Middle frontal gyrus (tissue), 1 donor: ENCODE measurements around the gene AHDC1.
"Not testable (repeated sequence)": the region's sequence is repeated elsewhere in the genome, so short reads cannot be mapped to it uniquely, and the experiment has no call there.

Experiments used
- DNase-seq: peaks from one replicate; pipeline ENCODE4 v3.0.0-alpha.2; 2015; ENCODE audit warnings: low spot score; ENCODE audit errors: extremely low spot score

Gene AHDC1, protein sequence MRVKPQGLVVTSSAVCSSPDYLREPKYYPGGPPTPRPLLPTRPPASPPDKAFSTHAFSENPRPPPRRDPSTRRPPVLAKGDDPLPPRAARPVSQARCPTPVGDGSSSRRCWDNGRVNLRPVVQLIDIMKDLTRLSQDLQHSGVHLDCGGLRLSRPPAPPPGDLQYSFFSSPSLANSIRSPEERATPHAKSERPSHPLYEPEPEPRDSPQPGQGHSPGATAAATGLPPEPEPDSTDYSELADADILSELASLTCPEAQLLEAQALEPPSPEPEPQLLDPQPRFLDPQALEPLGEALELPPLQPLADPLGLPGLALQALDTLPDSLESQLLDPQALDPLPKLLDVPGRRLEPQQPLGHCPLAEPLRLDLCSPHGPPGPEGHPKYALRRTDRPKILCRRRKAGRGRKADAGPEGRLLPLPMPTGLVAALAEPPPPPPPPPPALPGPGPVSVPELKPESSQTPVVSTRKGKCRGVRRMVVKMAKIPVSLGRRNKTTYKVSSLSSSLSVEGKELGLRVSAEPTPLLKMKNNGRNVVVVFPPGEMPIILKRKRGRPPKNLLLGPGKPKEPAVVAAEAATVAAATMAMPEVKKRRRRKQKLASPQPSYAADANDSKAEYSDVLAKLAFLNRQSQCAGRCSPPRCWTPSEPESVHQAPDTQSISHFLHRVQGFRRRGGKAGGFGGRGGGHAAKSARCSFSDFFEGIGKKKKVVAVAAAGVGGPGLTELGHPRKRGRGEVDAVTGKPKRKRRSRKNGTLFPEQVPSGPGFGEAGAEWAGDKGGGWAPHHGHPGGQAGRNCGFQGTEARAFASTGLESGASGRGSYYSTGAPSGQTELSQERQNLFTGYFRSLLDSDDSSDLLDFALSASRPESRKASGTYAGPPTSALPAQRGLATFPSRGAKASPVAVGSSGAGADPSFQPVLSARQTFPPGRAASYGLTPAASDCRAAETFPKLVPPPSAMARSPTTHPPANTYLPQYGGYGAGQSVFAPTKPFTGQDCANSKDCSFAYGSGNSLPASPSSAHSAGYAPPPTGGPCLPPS (N-terminal part only)

DNA sequence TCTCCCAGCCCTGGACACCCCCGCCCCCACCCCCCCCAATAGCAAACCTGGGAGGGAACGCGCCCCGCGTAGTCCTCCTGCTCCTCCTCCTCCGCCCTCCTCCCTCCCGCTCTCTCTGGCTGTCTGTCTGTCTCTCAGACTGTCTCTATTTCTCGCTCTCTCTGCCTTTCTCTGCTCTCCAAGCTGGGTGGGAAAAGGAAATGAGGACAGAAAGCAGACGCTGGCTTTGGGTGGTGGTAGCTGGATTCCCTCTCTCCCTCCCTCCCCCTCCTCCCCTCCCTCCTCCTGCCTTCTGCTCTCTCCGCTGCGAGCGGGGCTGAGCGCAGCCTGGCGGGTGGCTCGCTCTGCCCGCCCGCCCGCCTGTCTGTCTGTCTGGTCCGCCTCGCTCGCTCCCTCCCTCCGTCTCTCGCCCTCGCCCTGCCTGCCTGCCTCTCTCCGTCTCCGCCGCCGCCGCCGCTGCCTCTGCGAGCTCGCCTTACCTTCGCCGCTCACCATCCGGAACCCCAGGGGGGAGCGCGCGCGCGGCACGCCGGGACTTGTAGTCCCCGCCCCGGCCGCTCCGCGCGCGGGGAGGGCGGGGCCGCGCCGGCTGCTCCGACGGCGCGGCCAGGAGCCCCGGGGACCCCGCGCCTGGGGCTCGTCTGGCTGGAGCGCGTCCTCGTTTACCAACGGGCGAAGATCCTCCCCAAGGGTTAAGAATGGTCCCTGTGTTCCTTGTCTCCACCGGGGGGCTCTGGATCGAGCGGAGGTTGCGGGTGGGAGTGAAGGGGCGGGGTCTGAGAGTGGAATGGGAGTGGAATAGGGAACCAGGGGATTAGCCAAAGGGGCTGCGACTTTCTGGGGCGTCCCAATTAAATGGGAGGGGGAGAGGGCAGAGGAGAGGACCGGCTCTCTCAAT, at the start of gene AHDC1:
Gene AHDC1, minus strand, starts transcription at position 464 of the 898 bp plus-strand sequence. CDS start 52,029 bp downstream, outside the sequence.
- DNase-seq = peak; percentile 65

DNA sequence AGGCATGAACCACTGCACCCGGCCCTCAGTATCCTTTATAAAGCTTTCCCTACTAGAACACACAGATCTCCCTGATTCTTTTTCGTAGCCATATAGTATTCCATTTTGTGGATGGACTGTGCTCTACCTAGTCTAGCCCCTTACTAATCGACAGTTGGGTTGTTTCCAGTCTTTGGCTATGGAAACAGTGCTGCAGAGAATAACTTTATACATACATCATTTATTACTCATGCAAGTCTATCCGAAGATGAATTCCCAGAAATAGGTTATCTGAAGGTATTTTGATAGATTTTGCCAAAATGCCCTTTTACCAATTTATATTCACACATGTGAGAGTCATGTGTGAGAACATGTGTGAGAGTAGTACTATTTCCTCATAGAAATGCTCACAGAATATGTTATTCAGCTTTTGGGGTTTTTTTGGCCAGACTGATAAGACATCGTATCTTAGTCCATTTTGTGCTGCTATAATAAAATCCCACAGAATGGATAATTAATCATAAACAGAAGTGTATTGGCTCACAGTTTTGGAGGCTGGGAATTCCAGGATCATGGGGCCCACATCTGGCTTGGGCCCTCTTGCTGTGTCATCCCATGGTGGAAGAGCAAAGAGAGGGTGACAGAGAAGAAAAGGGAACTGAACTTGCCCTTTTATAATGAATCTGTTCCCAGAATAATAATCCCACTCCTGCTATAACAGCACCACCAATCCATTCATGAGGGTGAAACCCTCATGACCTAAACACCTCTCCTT, 48.3 kb upstream of the AHDC1 start:
- no peak for DNase-seq

DNA sequence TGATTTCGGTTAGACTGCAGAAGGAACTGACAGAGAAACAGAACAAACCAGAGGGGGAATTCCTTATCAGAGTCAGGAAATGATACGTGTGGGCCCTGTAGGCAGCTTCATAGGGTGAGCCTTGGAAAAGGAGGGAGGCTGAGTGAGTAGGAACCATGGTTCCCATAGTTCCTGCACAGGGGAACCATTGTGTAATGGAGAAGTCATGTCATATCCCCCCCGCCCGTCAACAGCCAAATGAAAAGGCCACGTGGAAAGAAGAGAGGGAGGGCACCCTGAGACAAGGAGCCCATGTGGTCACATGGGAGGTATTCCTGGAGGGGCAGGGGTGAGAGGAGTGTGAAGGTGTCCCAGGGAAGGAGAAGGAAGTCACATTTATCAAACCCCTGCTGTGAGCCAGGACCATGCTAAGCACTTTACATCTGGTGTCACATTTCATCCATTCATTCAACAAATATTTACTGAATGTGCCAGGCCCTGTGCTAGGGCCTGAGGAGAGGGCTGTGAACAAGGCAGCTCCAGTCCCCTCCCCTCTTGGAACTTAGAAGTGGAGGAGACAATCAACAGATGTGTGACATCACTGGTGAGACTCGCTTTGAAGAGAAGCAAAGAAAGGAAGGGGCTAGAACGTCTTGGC, 46.7 kb upstream of the AHDC1 start:
- no peak for DNase-seq

DNA sequence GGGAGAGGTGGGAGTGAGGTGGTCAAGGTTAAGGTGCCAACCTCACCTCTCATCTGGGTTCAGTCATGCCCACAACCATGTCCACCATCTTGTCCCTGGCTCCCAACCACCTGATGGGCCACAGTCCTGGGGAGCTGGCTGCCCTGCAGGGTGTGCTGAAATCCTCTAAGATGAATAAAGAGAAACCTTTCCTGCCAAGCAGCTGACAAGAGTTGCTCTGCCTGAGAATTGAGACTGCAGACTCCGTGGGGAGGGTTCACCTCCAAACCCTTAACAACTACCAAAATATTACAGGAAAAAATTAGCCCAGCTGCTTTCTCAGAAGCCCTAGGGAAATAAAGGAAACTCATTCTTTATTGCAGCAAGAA, 46.2 kb upstream of the AHDC1 start:
- DNase-seq = no peak

DNA sequence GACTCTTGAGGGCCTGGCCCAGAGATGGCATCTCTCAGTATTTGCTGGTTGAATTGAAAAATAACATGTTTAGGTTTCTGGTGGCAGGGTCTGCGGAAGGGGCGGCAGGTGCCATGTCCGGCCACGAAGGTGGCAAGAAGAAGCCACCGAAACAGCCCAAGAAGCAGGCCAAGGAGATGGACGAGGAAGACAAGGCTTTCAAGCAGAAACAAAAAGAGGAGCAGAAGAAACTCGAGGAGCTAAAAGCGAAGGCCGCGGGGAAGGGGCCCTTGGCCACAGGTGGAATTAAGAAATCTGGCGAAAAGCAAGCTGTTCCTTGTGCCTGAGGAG, 45.3 kb upstream of the AHDC1 start:
- DNase-seq = no peak

DNA sequence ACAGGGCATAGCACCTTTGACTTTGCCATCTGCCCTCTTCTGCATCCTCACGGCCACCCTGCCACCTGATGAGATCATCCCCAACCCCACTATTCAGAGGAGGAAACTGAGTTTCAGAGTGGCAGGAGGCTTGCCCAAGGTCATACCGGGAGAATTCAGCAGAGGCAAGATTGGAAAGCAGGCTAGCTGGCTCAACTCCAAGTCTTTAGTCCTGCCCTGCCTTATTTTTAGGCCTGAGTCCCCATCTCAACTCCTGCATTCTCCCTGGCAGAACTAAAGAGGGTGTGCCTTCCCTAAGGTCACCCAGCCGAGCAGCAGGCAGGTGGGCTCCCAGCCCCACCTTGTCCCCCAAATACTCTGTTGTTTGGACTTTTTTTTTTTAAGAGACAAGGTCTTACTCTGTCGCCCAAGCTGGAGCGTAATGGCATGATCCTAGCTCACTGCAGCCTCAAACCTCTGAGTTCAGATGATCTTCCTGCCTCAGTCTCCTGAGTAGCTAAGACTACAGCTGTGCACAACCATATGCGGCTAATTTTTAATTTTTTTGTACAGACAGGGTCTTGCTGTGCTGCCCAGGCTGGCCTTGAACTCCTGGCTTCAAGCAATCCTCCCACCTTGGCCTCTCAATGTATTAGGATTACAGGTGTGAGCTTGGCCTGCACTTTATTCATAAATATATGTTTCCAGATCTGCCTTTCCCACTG, 44.8 kb upstream of the AHDC1 start:
- DNase-seq = no peak

DNA sequence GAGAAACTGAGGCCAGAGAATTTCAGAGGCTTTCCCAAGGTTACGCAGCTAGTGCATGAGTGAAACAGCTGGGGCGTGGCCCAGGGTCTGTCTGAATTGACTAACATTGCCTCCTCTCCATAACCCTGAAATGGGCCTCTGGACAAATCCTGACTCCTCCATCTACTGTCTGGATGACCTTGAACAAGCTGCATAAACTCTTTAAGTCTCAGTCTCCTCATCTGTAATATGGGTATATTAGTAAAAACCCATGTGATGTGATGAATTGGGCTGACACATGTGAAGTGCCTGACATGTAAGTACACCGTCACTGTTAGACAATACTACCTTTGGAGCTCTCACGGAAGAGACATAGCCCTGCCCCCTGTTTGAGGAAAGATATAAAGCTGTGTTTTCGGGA, 43.4 kb upstream of the AHDC1 start:
- no peak for DNase-seq

DNA sequence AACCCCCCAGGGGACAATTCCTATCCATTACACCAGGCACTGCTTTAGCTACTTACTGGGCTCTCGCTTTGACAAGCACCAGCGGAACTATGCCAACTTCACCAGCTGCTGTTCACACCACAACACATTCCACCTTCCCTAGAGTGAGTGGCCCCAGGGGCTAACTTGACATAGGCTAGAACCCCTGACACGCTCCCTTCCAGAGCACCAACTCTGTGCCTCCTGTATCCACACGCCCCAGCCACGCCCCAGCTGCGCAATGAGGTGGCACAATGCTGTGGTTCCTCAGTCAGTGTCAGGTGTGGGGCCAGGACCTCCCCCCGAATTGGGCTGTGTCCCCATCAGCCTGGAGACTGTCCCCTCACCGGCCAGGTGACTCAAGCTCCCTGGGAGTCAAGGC, 42.7 kb upstream of the AHDC1 start:
- DNase-seq = no peak

DNA sequence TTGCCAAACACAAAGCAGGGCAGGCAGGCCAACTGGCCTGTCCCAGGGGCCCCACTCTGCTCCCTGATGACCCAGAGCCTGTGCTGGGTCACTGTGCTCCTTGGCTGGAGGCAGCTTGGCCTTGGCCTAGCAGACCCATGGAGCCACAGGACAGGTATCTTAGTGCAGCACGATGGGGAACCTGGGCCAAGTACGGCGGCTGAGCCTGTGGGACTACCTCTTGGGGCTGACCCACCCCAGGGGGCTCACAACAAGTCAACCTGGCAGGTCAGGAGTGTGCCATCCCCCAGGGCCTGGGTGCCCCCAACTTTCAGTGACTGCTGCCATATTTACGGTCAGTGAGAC, 41.1 kb upstream of the AHDC1 start:
- no peak for DNase-seq

DNA sequence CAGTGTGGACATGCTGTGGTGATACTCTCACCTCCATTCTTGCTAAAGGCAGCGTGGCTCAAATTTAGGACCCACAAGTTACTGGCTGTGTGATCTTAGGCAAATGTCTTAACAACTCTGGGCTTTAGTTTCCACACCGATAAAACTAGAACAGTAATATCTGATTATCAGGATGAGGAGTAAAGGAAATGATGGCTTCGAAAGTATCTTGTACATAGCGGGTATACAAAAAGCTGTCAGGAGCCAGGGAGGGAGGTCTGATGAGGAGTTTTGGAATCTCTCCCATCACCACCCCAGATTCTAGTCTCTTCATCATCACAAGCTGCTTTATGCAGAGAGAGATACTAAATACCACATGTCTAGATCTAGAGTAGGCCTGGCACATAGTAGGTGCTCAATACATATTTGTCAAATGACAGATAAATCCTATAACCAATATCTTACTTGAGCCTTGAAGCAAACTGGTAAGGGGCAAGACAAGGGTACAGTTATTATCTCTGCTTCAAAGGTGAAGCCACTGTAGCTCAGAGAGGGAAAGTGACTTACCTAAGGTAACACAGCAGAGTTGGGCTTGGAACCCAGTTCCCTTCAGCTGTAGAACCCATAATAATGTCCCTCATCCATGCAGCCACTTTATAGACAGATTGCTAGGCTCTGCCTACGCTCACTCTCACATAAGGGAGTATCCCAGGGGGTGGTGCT, 40.6 kb upstream of the AHDC1 start:
- no peak for DNase-seq

DNA sequence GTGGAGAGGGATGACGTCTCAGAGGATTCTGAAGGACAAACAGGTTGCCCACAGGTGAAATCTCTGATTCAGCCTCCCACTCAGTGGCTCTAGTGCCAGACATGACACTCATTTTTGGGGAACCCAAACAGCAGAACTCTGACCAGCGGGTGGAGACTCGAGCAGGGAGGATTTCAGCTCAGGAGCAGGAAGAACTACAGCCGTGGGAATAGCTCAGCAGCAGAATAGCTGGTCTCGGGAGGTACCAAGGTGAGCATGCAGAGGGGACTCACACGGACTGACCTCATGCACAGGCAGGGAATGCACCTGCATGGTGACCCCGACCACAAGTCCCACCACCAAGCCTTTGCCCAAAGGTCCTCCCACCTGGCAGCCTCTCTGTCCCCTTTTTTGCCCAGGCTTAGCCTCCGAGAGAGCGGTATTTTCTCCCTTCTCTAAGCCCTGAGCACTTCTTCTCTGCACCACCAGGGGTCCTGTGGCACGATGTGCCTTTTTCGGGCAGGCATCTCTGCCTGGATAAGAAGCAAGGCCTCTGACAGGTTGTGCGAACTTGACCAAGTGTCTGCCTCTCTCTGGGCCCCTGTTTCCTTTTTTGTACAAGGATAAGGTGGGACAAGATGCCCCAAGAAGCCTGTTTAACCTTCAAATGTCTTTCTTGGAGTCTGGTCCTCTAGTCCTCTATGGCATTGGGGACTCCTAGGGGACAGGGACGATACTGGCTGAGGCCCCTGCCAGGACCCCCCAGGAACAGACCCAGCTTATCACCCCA, 39.8 kb upstream of the AHDC1 start:
- no peak for DNase-seq

DNA sequence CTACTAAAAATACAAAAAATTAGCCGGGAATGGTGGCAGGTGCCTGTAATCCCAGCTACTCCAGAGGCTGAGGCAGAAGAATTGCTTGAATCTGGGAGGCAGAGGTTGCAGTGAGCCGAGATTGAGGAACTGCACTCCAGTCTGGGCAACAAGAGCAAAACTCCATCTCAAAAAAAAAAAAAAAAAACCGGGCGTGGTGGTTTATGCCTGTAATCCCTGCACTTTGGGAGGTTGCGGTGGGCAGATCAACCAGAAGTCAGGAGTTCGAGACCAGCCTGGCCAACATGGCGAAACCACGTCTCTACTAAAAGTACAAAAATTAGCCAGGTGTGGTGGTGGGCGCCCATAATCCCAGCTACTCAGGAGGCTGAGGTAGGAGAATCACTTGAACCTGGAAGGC, 36.6 kb upstream of the AHDC1 start:
- DNase-seq = not testable (repeated sequence)

DNA sequence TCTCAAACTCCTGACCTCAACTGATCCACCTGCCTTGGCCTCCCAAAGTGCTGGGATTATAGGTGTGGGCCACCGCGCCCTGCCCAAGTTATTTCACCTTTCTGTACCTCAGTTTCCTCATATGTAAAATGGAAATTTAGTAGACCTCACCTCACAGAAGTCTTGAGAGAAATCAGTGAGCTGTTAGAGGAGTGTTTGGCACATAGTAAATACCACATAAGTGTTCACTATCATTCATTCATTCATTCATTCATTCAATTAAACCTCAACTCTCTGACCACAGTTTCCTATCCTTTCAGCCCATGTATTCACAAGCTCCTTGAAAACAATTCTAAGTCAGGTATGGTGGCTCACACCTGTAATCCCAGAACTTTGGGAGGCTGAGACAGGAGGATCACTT, 34.9 kb upstream of the AHDC1 start:
- no peak for DNase-seq

DNA sequence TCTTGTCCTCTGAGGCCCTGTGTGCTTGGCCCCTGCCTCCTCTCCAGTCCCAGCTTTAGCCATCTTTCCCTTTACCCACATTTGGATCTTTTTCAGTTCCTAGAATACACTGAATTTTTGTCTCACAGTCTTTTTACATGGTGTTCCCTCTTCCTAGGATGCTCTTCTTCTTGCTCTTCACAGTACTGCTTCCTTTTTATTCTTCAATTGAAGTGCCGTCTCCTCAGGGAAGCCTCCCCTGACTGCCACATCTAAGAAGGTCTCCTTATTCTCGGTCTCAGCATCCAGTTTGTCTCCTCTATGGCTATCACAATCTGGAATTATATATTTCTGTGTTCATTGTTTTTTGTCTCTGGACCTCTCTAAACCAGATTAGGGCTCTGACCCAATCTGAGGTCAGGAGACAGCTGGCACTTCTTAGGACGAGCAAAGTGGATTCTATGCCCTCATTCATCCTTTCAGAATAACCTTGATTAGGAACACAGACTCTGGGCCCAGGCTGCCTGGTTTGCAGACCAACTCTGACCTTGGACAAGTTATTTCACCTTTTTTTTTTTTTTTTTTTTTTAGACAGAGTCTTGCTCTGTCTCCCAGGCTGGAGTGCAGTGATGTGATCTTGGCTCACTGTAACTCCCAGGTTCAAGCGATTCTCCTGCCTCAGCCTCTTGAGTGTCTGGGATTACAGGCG, 34.2 kb upstream of the AHDC1 start:
- DNase-seq = no peak

DNA sequence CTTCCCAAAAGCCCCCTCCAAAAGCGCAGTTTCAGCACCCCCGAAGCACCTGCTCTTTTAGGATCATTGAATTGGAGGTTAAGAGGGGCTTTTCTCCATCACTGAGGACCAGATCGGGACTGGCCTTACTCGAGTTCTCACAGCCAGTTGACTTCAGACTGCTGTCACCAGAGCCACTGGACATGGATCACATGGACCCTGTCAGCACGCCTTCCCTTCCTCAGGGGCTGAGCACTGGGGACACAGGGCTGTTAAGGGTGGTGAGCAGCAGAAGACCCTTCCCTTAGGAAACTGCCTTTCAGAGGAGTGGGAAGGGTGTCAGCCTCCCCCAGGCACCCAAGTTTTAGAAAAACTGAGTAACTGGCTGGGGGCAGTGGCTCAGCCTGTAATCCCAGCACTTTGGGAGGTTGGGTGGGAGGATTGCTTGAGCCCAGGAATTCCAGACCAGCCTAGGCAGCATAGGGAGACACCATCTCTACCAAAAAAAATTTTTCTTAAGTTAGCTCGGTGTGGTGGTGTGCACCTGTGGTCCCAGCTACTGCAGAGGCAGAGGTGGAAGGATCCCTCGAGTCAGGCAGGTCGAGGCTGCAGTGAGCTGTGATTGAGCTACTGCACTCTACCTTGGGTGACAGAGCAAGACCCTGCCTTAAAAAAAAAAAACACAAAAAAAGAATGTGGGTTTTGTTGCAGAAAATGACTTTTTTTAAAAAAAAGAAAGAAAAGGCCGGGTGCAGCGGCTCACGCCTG, 31.6 kb upstream of the AHDC1 start:
- no peak for DNase-seq

DNA sequence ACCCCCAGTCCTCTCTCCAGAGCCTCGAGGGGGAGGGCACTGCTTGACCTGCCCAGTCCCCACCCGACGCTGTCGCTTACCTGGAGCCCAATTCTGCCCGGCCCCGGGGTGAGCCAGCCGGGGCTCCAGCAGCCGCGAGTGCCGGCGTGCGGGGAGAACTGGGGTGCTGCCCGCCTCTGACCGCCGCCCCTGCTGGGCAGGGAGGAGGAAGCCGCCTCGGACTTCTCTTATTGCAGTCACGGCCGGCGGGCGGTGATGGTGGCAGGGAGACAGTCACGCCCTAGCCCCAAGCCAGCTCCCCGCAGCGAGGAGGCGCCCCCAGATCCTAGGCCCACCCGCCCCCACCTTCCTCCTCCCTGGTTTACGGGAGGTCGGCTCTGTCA, 31.0 kb upstream of the AHDC1 start, which contains the start of gene FGR:
Gene FGR, minus strand, starts transcription at position 201 of the 383 bp plus-strand sequence. CDS start 11,269 bp downstream, outside the sequence.
- DNase-seq = no peak
